GM21367 (cell line): ENCODE data around the gene MPZ.
"Not testable (repeated sequence)": the region's sequence is repeated elsewhere in the genome, so short reads cannot be mapped to it uniquely, and the experiment has no call there.

Source experiments
- ATAC-seq: cut with Tn5 transposase; IDR thresholded peaks from one replicate; pipeline ENCODE4 v1.9.1; 2021; ENCODE audit not compliant: unreplicated experiment

MPZ gene

GRCh38 chr1:161258439-161259344 is 51.1 kb downstream of the MPZ start, which contains the start of gene PCP4L1:
Gene PCP4L1 (plus strand): TSS chr1:161258745. CDS start chr1:161258975, 230 bp downstream.
- no peak for ATAC-seq

GRCh38 chr1:161257109-161257508 is 52.7 kb downstream of the MPZ start:
- ATAC-seq: not testable (repeated sequence)

GRCh38 chr1:161255955-161256520 is 53.7 kb downstream of the MPZ start:
- not testable (repeated sequence) for ATAC-seq

GRCh38 chr1:161255302-161255701 is 54.5 kb downstream of the MPZ start:
- not testable (repeated sequence) for ATAC-seq
